SW 1271 (cell line): Measurements from ENCODE around the gene ZNF512.

Experiments used
- DNase-seq, 2 experiments: peaks; one replicate each; lab custom pipeline; 2025; lab: John Stamatoyannopoulos, UW

ZNF512 gene

GRCh38 chr2:27634291-27634690 lies 51.4 kb downstream of the ZNF512 start:
- no peak for DNase-seq

- DNase-seq = no peak
Observed at GRCh38 chr2:27636766-27637165, 53.9 kb downstream of the ZNF512 start.

- DNase-seq = no peak
Observed at GRCh38 chr2:27638037-27638637, 55.3 kb downstream of the ZNF512 start.

- DNase-seq = no peak
Observed at GRCh38 chr2:27638709-27639108, 55.9 kb downstream of the ZNF512 start.

GRCh38 chr2:27640722-27641245 lies 57.9 kb downstream of the ZNF512 start:
- DNase-seq = no peak

GRCh38 chr2:27645197-27645596 lies 62.4 kb downstream of the ZNF512 start:
- DNase-seq = no peak

GRCh38 chr2:27647289-27647688 lies 64.4 kb downstream of the ZNF512 start:
- no peak for DNase-seq

GRCh38 chr2:27647737-27648136 lies 64.9 kb downstream of the ZNF512 start:
- DNase-seq = no peak

- no peak for DNase-seq
Observed at GRCh38 chr2:27651056-27651455, 68.2 kb downstream of the ZNF512 start.

GRCh38 chr2:27652341-27652740 lies 69.5 kb downstream of the ZNF512 start:
- no peak for DNase-seq

GRCh38 chr2:27652790-27653189 lies 69.9 kb downstream of the ZNF512 start:
- no peak for DNase-seq

GRCh38 chr2:27653397-27653796 lies 70.6 kb downstream of the ZNF512 start:
- no peak for DNase-seq

GRCh38 chr2:27655155-27655951 lies 72.5 kb downstream of the ZNF512 start:
- DNase-seq = no peak

GRCh38 chr2:27661371-27661770 lies 78.5 kb downstream of the ZNF512 start:
- DNase-seq = no peak

- peak; percentile 93 to 94 for DNase-seq
Observed at GRCh38 chr2:27663285-27664153, 80.7 kb downstream of the ZNF512 start, which contains the start of the genes SLC4A1AP and SUPT7L. SLC4A1AP (plus strand) TSS chr2:27663889; CDS start chr2:27663915, 26 bp downstream. SUPT7L (minus strand) TSS chr2:27663614; CDS start chr2:27662192, 1,422 bp downstream.

- no peak for DNase-seq
Observed at GRCh38 chr2:27664154-27664574, 81.3 kb downstream of the ZNF512 start.

- DNase-seq = no peak
Observed at GRCh38 chr2:27664622-27665363, 82.0 kb downstream of the ZNF512 start.

- no peak for DNase-seq
Observed at GRCh38 chr2:27667446-27667845, 84.6 kb downstream of the ZNF512 start.

GRCh38 chr2:27671235-27671634 lies 88.4 kb downstream of the ZNF512 start:
- no peak for DNase-seq
